ENCODE measurements around the gene GIMAP2. TPM values are rescaled to one million over a fixed set of nuclear protein-coding genes. Genes with fewer than 3 reads are reported as not detected.
A peak's percentile ranks its signal among the peaks of the same experiment; 100 is the strongest.

GIMAP2 gene
- total RNA-seq: 1 to 10 TPM in 1 of 2 donors, under 1 TPM in 1; 0.66 to 3.9 TPM

DNA sequence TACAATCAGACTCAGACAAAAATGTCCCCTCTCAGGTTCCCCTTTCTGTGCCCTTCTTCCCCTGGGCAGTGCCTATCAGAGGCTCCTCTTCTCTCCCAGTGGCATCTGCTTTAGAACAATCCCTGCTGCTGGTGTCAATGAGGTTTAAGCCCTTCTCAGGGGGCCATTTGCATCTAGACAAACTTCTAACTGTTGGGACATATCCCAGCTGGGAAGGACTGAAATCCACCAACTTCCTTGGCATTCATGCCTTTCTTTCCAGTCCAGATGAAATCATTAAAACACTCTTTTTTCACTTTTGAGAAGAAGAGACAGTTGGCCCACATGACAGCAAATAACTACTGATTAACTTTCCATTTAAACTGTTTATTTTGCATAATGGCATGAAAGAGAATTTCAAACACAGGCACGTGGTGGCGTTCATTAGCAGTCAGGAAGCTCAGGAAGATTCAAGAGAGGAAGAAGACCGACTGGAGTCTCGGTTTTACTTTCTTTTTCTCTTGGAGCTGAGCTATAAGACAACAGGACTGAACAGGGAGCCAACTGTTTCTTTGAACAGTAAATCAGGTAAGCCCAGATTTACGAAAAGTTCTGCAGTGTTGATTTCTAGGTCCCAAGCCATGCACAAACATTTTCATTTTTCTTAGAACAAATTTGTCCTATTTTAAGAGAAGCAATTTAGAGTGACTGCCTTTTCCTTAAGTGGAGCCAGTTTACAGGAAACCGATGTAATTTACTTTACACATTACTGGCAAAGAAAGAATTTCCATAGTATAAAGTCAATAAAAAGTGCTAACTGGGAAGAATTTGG, at the start of gene GIMAP2:
GIMAP2 (plus strand) TSS at position 488 of the 811 bp plus-strand sequence. CDS start 1,354 bp downstream, outside the sequence.
- H3K9me3 ChIP-seq: no peaks in the 10 kb centered on the region
- ATAC-seq (no peak), DNase-seq (no peak)
- peaks cover 4% of the 10 kb centered on the region for H3K4me1 ChIP-seq
- H3K36me3 ChIP-seq (replicated peaks in 1 of 2; ENCODE audit: insufficient read depth in 1 of 2, low read depth in 2 of 2): no peaks in the 10 kb centered on the region
- 17 to 30% methylated on average over 6 of the region's 6 CpGs for WGBS, 2 donors
- no peaks in the 10 kb centered on the region for H3K27me3 ChIP-seq
- peak within 1 kb of the TSS in 3 of 4 donors; percentile 26 to 56 (median 30) for H3K27ac ChIP-seq
- TF ChIP-seq POLR2A (IDR thresholded peaks at IDR 0.05): no peak
- TF ChIP-seq, protein P1, sequence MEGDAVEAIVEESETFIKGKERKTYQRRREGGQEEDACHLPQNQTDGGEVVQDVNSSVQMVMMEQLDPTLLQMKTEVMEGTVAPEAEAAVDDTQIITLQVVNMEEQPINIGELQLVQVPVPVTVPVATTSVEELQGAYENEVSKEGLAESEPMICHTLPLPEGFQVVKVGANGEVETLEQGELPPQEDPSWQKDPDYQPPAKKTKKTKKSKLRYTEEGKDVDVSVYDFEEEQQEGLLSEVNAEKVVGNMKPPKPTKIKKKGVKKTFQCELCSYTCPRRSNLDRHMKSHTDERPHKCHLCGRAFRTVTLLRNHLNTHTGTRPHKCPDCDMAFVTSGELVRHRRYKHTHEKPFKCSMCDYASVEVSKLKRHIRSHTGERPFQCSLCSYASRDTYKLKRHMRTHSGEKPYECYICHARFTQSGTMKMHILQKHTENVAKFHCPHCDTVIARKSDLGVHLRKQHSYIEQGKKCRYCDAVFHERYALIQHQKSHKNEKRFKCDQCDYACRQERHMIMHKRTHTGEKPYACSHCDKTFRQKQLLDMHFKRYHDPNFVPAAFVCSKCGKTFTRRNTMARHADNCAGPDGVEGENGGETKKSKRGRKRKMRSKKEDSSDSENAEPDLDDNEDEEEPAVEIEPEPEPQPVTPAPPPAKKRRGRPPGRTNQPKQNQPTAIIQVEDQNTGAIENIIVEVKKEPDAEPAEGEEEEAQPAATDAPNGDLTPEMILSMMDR (IDR thresholded peaks at IDR 0.05): no peak
- no peak within 1 kb of the TSS for H3K4me3 ChIP-seq
- intact Hi-C loops (cut with DNase I): no loop called here

DNA sequence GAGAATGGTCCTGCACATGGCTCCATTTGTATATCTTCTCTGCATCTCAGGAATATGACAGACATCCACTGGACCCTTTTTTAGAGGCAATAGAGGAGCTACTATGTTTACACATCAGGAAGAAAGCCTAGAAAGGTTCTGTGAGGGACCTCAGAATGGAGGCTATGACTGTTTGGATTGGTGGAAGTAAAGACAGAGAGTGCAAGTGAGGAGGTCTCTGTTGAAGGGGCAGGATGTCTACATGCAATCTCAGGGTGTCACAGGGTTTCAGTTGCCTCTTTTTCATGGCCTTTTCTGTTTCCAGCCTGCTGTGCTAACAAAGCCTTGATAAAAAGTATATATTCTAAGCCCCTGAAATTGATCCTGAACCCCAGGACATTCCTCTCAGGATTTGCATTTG, 43.7 kb upstream of the GIMAP2 start:
- peaks cover 0 to 7% (median 0%) of the 10 kb centered on the region in 3 donors for H3K9me3 ChIP-seq
- TF ChIP-seq, protein P1 (IDR thresholded peaks at IDR 0.05): no peak
- TF ChIP-seq POLR2A (IDR thresholded peaks at IDR 0.05): no peak
- H3K27me3 ChIP-seq: no peaks in the 10 kb centered on the region
- no peaks in the 10 kb centered on the region for H3K36me3 ChIP-seq (replicated peaks in 1 of 2; ENCODE audit: insufficient read depth in 1 of 2, low read depth in 2 of 2)
- no peak for DNase-seq
- H3K4me1 ChIP-seq: no peaks in the 10 kb centered on the region
- no peak for ATAC-seq
- no peak overlapping the region for H3K4me3 ChIP-seq
- H3K27ac ChIP-seq: no peak overlapping the region
- intact Hi-C loops (cut with DNase I): no loop called here

DNA sequence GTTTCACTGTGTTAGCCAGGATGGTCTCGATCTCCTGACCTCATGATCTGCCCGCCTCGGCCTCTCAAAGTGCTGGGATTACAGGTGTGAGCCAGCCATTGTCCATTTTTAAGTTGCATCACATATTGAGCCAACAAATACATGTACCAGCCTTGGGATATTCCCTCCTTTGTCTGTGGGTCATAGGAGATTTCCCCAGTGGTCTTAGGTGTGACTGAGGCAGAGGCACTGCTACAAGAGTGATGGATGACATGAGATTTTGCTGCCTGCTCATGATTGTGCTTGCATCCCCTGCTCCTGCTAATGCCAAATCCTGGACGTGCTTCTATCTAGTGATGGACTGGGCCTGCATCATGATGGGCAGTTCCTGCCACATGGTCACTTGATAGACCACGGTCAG, 42.6 kb upstream of the GIMAP2 start:
- 76 to 88% methylated on average over 3 to 5 of the region's 5 CpGs for WGBS, 2 donors
- no peak for ATAC-seq
- intact Hi-C loops (cut with DNase I): no loop called here

DNA sequence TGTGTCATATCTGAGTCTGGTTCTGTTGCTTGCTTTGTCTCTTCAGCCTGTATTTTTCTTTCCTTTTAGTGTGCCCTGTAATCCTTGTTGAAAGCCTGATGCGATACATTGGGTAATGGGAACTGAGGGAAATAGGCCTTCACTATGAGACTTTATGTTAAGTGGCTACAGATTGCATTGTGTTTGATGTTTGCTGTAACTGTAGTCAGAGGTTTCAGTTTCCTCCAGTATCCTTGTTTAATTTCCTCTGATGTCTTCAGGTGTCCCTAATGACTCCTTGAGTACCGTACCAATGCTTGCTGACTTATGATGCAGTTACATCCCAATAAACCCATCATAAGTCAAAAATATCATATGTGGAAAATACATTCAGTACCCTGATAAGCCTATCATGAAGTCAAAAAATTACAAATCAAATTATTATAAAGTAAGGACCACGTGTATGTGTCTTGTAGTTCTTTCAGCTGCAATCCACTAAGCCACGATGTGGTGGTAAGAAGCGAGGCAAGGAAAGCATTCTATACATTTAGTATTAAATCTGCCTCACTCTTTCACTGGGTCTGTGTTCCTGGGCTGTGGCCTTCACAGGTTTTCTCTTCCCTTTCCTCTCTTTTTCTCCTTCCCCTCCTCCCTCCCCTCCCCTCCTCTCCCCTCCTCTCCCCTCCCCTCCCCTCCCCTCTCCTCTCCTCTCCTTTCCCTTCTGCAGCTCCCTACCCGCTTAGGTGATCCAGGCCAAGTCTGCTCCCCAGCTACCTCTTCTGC, 40.1 kb upstream of the GIMAP2 start:
- no peak for DNase-seq
- intact Hi-C loops (cut with DNase I): no loop called here

More for the DNA sequence above, 42.6 kb upstream of the GIMAP2 start:
- Histone ChIP-seq H3K36me3 (replicated peaks in 1 of 2; ENCODE audit: insufficient read depth in 1 of 2, low read depth in 2 of 2) (no peaks in the 10 kb centered on the region), H3K27me3 (no peaks in the 10 kb centered on the region), H3K4me1 (no peaks in the 10 kb centered on the region), H3K27ac (no peak overlapping the region), H3K9me3 (peaks cover 0 to 7% (median 0%) of the 10 kb centered on the region in 3 donors), H3K4me3 (no peak overlapping the region)
- DNase-seq: no peak
- TF ChIP-seq POLR2A (IDR thresholded peaks at IDR 0.05): no peak
- TF ChIP-seq, protein P1 (IDR thresholded peaks at IDR 0.05): no peak

More for the DNA sequence above, 40.1 kb upstream of the GIMAP2 start:
- Histone ChIP-seq H3K4me3 (no peak overlapping the region), H3K27ac (no peak overlapping the region), H3K27me3 (no peaks in the 10 kb centered on the region), H3K36me3 (replicated peaks in 1 of 2; ENCODE audit: insufficient read depth in 1 of 2, low read depth in 2 of 2) (no peaks in the 10 kb centered on the region), H3K9me3 (no peaks in the 10 kb centered on the region), H3K4me1 (no peaks in the 10 kb centered on the region)
- TF ChIP-seq, protein P1 (IDR thresholded peaks at IDR 0.05): no peak
- TF ChIP-seq POLR2A (IDR thresholded peaks at IDR 0.05): no peak
- 71 to 72% methylated on average over 6 of the region's 6 CpGs for WGBS, 2 donors
- ATAC-seq: no peak

Data from body of pancreas (tissue), 4 donors.